GM19328 (cell line): ENCODE data around the gene DISC1.

Experiments used
- ATAC-seq: cut with Tn5 transposase; IDR thresholded peaks from one replicate; pipeline ENCODE4 v1.9.1; 2021; ENCODE audit warnings: mild to moderate bottlenecking, moderate library complexity; ENCODE audit not compliant: unreplicated experiment

Gene DISC1

DNA sequence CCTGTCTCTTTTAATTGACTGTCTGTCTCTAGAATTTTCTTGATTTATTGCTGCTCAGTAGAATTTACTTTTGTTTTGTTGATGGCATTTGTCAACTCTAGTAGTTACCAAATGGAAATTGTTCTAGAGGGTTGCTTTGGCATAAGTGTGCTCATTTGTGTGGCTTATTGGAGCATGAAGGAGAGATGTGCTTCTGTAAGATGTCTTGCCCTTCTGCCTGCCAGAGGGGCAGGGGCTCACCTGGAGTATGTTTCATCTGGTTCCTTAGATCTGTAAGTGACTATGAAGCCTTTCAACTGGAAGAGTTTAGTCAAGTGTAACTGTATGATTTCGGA is 345.5 kb downstream of the DISC1 start:
- ATAC-seq: no peak

GRCh38 chr1:231973830-231974229 is 347.2 kb downstream of the DISC1 start:
- ATAC-seq: no peak

- no peak for ATAC-seq
Measured at GRCh38 chr1:231976231-231976630, 349.6 kb downstream of the DISC1 start.

GRCh38 chr1:231981675-231982074 is 355.1 kb downstream of the DISC1 start:
- ATAC-seq: no peak

DNA sequence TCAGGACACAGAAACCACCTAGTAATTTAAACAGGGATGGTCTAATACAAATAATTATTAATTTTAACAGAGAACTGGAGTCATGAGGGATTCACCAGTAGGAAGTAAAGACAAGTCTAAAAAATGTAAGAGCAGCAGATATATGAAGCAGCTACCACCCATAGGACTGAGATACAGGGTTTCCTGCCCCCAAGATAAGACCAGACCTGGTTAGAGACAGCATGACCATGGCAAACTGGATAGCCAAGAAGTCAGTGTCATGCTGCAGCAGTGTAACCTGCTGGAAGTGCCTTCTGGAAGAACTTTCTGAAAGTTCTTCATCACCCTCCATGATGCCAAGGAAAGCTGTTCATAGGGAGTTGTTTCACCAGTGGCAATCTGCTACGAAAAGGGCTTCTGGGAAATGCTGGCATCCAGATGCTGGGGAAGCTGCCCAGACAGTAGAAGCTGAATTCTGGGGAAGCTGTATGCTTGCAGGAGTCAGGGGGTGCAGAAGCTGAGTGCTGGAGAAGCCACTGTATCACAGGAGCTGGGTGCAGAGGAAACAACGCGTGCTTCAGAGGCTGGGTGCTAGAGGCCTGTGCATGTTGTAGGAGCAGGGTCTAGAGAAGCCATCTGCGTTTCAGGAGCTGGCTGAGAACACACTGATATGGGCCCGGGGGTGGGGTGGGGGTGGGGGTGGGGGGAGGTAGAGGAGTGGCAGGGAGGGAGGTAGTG is 356.4 kb downstream of the DISC1 start:
- no peak for ATAC-seq

GRCh38 chr1:231983588-231984193 is 357.1 kb downstream of the DISC1 start:
- no peak for ATAC-seq

DNA sequence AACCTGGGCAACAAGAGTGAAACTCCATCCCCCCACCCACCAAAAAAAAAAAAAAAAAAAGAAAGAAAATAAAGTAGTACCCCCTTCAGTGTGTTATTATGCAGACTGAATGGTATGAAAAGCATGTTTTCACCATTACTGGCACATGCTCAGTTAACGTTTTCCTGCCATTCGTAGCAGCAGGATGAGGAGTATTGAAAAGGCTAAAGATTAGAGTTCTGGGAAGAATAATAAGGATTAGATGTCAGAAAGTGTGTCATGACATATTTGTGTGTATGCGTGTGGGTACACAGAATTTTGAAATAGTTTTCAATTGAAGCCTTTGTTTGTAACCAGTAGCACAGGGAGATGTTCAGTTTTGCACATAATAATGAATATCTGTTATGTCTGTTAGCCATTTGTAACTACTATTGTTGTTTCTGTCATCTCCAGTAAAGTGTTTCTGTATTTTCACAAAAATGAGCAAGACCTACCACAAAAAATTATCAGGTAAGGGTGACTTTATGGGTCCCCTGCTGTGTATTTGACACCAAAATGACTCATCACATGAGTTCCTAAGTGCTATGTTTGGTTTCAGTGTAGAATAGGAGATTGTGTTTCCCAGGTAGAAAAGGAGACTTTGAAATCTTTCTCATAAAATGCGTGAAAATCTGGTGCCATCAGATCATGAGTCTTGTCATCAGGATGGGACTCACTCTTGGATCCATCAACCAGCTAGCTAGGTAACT is 358.9 kb downstream of the DISC1 start:
- no peak for ATAC-seq

- no peak for ATAC-seq
Measured at GRCh38 chr1:231986631-231987336, 360.2 kb downstream of the DISC1 start.

GRCh38 chr1:231990388-231990787 is 363.8 kb downstream of the DISC1 start:
- no peak for ATAC-seq

GRCh38 chr1:231991231-231991630 is 364.6 kb downstream of the DISC1 start:
- ATAC-seq: no peak

- ATAC-seq: no peak
Measured at GRCh38 chr1:231993968-231994455, 367.4 kb downstream of the DISC1 start.

- no peak for ATAC-seq
Measured at GRCh38 chr1:231998791-231999190, 372.2 kb downstream of the DISC1 start.

- no peak for ATAC-seq
Measured at GRCh38 chr1:232005300-232005699, 378.7 kb downstream of the DISC1 start.

DNA sequence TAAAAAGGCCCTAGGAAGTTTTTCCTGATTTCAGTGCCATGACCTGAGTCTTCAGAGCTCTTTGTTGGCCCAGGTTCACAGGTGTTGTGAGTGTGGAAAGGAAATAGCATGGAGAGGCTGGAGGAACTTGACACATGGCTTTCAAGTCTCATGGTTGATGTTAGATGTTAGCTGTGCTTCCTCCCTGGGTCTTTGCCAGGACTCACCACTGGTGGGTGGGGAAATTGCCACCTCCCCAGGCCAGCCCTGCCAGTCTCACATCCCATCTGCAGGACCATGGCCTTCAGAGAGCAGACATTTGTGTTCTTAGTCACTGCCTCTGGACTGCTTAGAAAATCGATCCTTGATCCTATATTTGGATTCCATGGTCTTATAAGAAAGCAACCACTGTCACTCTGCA is 383.2 kb downstream of the DISC1 start:
- no peak for ATAC-seq

DNA sequence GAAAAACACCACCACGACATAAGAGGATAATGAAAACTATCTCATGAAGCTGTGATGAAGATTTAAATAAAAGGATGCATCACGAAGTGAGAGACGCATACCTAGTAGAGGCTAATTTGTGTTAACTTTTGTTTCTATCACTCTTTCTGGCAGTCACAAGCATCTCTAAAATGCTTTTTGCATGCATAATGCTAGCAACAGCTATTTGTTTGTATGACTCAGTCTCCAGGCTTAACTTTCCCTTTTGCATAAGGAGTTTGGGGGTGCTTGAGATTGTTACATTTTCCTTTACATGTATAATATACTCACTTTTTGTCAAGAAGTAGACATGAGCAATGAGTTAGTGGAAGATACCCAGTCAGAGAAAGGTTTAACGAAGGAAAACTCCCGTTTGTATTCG is 385.4 kb downstream of the DISC1 start:
- no peak for ATAC-seq

DNA sequence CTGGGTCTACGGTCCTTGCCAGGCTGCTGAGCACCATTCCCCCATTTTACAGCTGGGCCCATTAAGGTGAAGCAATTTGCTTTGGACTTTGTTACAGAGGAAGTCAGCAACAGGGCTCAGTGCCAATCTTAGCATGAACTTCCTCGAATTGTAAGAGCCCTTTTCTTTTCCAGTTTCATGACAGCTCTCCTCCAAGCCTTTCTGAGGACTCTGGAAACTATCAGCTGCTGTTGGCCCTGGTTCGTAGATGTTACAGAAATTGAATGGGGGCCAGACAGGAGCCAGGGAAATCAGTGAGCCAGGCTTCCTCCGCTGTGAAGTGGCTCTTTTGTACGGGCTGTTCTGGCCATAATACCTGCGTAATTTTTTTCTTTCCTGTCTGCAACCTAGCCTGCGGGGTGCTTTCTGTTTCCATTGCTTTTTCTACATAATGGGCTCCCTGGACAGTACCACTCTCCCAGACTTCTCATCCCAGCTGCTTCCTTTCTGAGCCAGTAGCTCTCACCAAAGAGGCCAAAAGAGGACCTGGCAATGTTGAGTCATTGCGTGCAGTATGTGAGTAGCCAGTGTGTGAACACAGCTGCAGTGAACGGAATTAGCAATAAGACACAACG is 386.3 kb downstream of the DISC1 start:
- ATAC-seq: no peak

GRCh38 chr1:232014941-232015340 is 388.4 kb downstream of the DISC1 start:
- ATAC-seq: no peak

DNA sequence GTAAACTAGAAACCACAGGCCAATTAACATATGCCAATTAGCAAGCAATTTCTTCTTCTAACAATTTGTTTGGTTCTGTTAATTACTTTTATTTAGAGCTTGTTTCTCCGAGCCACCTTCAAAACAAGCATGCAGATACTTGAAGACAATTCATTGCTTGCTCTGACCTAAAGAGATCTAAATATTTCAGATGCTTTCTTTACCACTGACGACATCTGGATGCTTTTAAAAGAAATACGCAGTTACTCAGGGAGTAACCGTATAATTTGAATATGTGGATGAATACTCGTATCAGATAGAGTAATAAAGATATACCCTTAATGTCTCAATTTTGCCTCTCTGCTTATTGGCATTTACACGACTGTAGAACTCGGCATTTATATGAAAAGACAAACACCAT is 390.0 kb downstream of the DISC1 start:
- no peak for ATAC-seq

DNA sequence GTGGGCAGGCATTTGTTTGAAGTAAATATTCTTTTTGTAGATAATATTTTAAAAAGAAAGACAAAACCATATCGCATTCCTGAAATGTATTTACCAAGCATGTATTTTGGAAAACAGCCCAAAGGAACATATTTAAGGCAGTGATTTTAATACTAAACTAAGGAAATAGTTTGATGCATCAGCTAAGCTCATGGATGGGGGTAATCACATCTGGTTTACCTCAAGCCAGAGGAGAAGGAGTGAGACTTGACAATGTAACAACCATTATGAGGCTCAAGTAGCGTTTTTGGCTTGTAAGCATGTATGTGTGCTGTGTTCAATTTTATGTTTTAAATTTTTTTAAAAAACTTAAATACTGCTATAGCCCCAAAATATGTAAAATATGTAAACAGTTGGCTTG is 390.5 kb downstream of the DISC1 start:
- ATAC-seq: no peak

- no peak for ATAC-seq
Measured at GRCh38 chr1:232017759-232018158, 391.2 kb downstream of the DISC1 start.
